ENCODE data around the gene PYGB.
"Not testable (repeated sequence)": the region's sequence is repeated elsewhere in the genome, so short reads cannot be mapped to it uniquely, and the experiment has no call there.

The PYGB gene

DNA sequence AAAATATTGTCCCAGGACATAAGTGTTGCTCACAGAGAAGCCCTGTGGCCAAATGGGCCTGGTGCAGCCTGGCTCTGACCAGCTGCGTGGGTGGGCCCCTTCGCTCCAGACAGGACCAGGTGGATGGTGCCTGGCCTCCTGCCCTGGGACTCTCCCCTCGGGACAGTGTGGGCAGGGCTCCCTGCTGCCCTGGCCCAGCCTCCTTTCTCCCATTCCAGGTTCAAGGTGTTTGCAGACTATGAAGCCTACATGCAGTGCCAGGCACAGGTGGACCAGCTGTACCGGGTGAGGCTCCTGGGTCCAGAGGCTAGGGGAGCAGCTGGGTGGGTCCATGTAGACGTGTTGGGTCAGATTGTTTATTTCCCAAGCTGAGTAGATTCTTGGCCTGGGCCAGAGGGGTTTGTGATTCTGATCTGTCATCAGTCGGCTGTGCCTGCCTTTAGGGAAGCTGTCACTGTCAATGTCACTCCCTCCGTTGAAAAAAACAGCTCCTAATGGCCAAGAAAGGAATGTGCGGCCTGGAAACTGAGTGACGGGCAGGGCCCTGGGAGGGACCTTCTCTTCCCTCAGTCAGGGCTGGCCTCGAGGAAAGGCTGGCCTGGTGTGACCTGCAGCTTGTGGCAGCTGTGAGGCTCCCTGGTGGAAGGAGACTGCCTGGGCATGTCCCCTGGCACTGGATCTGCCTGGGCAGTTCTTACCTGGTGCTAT lies 47.7 kb downstream of the PYGB start:
- DNase-seq (ENCODE audit: low spot score) = no peak
- FAIRE-seq = no peak

DNA sequence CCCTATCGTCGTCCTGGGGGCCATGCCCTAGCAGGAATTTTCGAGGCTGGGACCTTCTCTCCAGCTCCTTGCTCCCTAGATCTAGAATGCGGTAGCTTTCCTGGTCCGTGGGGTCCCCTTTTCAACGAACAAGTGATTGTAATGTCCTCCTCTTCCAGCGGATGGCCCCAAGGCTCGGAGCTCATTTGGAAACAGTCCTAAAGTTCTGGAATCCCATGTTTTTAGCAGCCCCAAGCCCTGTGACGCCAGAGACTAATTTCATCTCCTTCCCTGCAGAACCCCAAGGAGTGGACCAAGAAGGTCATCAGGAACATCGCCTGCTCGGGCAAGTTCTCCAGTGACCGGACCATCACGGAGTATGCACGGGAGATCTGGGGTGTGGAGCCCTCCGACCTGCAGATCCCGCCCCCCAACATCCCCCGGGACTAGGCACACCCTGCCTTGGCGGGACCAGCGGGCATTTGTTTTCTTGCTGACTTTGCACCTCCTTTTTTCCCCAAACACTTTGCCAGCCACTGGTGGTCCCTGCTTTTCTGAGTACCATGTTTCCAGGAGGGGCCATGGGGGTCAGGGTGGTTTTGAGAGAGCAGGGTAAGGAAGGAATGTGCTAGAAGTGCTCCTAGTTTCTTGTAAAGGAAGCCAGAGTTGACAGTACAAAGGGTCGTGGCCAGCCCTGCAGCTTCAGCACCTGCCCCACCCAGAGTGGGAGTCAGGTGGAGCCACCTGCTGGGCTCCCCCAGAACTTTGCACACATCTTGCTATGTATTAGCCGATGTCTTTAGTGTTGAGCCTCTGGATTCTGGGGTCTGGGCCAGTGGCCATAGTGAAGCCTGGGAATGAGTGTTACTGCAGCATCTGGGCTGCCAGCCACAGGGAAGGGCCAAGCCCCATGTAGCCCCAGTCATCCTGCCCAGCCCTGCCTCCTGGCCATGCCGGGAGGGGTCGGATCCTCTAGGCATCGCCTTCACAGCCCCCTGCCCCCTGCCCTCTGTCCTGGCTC lies 48.5 kb downstream of the PYGB start:
- DNase-seq (ENCODE audit: low spot score) = peak; percentile 41
- FAIRE-seq = no peak

DNA sequence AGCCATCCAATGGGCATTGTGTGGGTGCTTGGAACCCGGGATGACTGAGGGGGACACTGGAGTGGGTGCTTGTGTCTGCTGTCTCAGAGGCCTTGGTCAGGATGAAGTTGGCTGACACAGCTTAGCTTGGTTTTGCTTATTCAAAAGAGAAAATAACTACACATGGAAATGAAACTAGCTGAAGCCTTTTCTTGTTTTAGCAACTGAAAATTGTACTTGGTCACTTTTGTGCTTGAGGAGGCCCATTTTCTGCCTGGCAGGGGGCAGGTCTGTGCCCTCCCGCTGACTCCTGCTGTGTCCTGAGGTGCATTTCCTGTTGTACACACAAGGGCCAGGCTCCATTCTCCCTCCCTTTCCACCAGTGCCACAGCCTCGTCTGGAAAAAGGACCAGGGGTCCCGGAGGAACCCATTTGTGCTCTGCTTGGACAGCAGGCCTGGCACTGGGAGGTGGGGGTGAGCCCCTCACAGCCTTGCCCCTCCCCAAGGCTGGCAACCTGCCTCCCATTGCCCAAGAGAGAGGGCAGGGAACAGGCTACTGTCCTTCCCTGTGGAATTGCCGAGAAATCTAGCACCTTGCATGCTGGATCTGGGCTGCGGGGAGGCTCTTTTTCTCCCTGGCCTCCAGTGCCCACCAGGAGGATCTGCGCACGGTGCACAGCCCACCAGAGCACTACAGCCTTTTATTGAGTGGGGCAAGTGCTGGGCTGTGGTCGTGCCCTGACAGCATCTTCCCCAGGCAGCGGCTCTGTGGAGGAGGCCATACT lies 49.4 kb downstream of the PYGB start:
- FAIRE-seq = no peak
- no peak for DNase-seq (ENCODE audit: low spot score)

DNA sequence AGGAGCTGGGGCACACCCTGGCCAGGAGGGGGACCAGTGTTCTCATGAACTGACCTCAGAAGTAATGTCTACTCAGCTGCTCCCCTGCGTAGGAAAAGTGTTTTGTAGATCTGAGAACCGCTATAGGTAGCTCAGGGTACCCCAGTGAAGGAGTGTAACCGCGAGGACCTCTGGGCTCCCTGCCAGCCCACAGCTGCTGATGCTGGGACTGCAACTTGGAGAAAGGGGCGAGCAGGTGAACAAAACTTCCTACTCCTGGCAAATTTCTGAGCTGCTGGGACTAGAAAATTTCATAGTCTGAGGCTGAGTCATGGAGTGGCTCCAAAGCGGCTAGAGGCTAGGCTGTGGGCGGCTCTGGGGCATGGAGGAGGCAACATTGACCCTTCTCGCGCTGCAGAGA lies 51.9 kb downstream of the PYGB start:
- peak; percentile 60 for DNase-seq (ENCODE audit: low spot score)
- FAIRE-seq = no peak

DNA sequence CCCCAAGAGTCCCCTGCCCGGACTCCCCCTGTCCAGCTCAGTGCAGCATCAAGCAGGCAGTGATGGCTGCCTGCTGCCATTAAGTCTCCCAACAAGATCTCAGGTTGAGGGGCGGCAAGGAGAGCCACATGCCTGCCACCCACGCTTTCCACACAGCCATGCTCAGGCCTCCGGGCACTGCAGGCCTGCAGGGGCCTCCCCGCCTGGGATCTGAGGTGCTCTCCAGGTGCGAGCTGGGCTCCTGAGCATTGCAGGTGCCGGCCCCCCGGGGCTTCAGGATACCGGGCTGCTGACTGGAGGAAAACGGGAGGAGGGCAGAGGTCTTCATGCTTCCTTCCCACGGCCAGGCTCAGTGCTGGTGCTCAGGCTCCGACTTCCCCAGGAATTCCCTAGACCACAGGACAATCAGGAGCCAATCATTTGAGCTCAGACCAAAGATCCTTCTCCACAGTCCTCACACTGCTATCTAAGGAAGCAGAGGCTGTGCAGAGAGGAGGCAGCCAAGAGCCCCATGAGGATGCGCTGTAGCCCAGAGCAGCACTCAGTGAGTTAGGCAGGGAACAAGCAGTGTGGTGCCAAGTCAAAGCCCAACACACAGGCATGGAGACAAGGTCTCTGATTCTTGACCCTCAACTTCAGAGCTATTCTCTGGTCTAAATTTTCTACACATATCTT lies 52.7 kb downstream of the PYGB start:
- FAIRE-seq (no peak), DNase-seq (ENCODE audit: low spot score) (no peak)

DNA sequence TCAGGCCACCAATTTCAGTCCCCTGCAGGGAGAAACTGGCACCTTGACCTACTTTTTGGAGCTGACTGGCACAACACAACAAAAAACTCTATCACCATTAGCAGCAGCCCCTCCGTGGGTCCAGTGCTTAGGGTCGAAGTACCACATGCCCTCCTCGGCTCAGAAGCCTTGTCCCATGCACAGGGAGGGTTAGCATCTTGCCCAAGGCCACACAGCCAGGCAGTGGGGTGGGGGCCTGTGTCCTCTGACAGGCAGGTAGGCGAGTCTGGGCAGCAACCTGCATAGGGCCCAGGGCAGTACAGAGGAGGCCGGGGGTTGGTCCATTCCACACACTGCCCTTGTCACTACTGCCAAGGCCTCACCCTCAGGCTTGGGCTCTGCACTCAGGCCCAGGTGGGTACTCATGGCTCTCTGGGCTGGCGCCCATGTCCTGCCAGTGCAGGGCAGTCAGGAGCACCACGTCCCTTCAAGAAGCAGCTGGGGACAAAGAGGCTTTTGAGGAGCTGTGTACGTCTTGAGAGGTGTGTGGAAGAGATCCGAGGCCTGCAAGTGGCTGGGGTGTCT lies 53.6 kb downstream of the PYGB start:
- DNase-seq (ENCODE audit: low spot score) (no peak), FAIRE-seq (no peak)

DNA sequence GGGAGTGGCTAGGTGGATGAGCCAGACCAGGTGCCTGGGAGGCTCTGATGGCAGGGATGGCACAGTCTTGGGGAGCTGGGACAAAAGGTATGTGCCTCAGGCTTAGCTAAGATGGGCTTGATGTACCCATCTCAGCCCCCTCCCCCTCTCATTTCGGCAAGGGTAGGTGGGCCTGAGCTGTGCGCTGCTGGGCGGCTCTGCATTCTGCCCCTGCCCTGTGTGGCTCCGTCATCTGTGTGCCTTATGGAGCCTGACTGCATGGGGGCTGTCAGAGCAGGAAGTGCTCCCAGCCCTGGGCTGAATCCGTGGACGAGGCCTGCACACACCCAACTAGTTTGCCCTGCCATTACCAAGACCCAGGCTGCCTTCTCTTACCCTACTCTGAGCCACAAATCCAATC lies 54.7 kb downstream of the PYGB start:
- no peak for DNase-seq (ENCODE audit: low spot score)
- no peak for FAIRE-seq

DNA sequence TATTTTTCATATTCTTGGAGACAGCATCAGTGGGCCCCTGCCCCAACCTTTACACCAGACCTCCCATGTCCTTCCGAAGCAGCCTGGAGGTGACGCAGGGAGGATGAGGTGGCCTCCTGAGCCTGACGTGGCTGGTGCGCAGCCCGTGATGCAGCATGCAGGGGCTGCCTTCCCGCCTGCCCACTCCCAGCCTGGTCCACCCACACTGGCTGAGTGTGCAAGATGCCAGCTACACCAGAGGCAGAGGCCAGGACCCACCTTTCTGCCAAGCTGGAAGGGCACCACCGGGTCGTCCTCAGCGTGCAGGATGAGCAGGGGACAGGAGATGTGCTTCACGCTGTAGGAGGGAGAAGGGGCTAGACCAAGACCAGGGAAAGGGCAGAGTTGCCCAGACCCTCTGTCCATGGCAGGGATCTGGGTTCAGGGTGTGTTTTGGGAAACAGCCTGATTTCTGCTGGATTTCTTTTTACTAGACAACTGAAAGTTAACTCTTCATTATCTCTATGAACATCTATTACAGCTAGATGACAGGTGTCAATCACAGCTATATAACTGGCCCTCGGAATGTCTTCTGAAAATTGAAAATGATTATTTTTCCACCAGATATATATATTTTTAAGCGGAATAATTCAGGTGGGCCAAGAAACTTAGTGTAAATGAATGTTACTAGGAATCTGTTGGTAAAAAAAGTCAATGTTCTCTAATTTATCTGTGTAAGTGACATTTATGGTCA lies 55.6 kb downstream of the PYGB start:
- DNase-seq (ENCODE audit: low spot score) = no peak
- FAIRE-seq = peak; percentile 62

DNA sequence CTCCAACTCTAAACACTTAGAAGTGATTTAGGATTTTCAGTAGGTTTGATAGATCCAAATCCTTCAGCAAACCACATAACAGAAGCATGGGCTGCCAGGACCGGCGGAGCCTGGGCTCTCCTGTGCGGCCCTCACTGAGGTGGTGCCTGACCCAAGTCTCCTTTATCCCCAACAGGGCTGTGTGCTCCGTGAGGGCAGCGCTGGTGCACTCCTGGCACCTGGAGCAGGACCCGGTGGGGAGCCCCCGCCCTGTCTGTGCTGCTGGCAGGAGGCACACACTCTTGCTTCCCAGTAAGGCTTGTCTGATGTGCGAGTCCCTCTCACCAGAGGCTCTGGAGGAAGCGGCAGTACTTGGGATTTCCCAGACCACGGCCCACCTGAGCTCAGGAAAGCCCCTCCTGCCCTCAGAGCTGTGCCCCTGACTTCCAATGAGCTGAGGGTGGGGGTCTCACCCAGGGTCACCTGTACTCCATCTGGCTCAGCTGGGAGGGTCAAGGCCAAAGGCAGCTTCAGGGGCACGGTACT lies 56.2 kb downstream of the PYGB start:
- FAIRE-seq (no peak), DNase-seq (ENCODE audit: low spot score) (no peak)

DNA sequence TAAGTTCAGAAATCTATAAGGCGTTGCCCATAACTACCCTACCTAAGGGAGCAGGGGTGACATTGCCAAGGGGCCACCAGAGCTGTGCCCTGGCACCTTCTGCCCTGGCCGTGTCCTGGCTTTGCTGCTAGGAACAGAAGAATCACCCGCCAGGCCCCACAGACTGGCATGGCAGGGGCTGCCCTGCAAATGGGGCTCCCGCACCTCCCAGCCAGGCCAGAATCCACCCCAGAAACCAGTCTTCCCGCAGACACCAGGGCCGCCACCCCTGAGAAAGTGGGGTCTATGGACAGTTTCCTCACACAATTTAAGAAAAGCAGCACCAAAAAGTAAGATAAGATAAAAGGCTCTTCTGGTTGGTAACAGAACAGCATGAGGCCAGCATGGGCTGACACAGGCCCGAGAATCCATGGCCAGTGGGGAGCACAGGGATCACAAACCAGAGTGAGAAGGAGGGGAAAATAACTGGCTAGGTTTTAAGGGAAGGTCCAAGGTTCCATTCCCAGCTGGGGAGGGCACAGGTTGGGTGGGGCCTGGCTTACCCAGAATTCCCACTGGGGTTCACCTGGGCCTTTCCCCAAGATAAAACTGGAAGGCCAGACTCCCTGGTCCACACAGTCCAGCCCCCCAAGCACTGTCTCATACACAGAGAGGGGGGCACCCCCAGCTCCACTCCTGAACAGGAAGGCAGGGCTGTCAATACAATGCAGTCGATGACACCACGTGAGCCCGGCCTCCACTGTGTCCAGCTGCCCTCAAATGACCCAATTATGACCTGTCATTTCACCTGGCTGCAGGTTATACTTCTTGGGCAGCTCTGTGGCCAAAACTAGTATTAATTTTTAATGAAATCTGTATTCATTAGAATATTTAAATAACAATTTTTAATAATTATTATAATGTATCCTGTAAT lies 59.4 kb downstream of the PYGB start:
- DNase-seq (ENCODE audit: low spot score) (no peak), FAIRE-seq (no peak)

DNA sequence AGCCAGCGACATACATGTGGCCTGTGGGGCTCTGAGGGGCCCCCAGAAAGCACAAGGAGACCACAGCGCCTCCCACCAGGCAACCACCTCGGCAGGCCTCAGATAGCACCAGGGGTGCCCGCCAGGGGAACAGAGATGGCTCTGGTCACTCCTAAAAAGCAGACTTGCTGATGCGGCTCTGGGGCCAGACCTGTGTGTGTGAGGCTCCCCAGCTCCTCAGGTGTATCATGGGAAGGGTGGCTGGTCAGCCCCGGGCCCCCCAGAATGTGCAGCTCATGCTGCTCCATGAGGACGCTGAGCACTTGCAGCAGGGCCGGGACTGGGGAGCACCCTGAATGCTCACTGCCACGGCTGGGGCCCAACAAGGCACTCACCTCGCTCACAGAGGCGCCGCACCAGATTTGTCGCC lies 60.2 kb downstream of the PYGB start:
- FAIRE-seq (no peak), DNase-seq (ENCODE audit: low spot score) (no peak)

DNA sequence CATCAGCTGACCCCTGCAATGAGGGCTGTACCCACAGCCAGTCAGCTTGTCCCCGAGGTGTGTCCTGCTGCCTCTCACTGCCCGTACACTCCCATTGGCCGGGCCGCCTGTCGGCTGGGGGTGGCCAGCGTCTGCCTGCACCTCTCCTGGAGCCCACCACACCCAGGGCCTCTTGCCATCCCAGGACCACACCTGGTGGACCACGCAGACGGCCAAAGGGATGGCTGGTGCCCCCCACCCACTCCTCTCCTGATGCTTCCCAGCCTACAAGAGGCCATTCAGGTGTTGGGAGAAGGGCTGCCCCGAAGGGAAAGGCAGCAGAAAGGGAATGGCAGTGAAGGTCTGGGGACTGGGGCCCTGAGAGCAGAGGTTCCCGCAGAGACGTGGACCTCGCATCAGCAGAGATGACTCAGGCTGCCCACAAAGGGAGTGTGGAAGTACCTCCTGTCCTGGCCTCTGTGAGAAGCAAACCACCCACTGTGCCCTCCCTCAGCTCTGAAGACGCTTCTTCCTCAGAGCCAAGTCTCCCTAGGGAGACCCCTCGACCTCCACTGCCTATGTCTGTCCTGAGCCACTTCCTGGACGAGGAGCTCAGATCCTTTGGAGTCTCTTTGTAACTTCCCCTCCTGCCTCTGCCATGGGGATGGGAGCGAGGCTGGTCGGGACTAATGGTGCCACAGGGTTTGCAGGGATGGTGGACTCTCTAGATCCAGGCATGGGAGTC lies 60.9 kb downstream of the PYGB start:
- DNase-seq (ENCODE audit: low spot score) (peak; percentile 65), FAIRE-seq (peak; percentile 27)

DNA sequence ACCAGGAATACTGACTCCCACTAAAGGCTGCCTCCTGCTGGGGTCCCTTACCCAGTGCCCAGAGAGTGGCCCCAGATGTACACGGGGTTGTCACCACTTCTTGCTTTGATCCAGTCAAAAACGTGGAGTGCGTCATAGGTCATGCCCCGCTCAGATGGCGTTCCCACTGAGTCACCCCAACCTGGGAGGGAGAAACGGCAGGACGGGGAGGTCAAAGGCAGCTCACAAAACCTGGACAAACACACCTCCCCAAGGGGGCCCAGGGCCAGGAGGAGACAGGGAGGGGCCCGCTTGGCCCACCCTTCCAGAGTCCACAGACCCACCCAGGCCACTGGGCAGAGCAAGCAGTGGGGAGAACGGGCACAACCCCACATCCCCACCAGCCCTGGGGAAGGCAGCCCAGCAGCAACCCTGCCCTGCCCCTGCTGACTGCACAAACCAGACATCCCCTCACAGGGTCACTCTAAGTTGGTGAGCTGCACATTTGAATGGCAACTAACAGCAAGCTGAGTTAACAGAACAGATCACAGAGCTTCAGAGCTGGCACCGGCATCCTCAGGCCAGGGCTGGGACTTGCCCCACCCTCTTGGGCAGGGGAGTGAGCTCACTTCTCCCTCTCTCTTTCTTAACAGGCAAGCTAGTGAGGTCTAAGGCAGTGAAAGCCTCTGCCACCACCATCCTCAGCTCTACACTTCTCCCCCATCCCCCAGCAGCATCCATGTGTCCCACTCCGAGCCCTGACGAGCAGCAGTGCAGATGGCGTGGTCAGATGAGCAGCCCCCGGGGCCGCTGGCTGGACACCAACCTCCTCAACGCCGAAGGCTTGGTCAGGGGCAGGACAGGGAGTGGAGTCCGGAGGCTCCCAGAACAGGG lies 61.7 kb downstream of the PYGB start:
- FAIRE-seq (peak; percentile 55), DNase-seq (ENCODE audit: low spot score) (peak; percentile 78)

DNA sequence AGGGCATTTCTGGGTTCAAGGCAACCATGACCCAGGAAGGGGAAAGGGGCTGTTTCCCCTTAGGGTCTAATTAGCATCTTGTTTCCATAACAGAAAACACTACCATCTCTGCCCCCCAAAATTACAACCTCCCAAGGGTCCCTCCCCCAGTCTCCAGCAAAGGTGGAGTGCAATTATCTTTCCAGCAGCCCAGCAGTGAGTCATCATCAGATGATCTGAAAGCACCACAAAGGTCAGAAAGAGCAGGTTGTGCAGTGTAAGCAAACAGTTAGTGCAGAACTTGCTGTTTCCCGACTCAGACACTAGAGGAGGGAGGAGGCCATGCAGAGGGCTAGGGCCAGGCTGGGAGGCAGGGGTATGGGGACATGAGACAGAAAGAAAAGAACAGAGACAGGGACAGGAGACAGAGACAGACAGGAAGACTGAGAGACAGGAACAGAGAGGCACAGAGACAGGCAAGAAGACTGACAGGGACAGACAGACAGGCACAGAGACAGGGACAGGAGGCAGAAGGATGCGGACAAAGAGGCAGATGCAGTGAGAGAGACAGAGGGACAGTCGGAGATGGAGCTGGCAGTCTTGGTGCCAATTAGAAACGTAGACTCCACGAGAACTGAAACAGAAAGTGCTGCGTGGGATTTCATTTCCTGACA lies 62.5 kb downstream of the PYGB start:
- peak; percentile 87 for DNase-seq (ENCODE audit: low spot score)
- peak; percentile 94 for FAIRE-seq

DNA sequence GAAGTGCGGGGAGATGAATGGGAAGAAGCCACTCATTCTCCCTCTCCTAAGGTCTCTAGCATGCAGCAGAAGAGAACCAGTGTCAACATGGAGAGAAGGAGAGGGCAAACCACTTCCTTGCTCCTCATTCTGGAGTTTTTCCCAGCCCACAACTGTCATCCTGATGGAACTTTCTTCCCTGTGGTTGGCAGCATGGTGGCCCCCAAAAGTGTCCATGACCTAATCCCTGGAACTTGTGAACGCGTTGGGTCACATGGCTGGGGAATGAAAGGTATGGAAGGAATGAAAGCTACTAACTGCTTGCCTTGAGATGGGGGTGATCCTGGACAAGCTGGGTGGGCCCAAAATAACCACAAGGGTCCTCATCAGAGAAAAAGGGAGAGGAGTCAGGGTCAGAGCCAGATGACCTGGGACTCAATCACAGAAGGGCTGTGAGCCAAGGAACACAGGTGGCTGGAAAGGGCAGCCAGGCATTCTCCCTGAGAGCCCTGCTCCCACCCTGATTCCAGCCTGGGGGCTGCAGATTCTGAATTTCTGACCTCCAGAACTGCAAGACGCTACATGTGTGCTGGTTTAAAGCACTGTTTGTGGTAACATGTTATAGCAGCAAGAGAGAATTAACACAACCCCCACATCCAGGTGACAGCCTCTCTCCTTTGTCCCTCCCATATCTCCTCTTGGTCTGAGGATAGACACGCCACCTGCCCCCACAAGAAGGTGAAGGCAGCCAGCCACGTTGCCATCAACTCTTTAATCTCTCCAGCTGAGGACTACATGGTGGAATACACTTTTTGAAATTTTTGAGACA lies 63.2 kb downstream of the PYGB start:
- FAIRE-seq (peak; percentile 68), DNase-seq (ENCODE audit: low spot score) (peak; percentile 54)

DNA sequence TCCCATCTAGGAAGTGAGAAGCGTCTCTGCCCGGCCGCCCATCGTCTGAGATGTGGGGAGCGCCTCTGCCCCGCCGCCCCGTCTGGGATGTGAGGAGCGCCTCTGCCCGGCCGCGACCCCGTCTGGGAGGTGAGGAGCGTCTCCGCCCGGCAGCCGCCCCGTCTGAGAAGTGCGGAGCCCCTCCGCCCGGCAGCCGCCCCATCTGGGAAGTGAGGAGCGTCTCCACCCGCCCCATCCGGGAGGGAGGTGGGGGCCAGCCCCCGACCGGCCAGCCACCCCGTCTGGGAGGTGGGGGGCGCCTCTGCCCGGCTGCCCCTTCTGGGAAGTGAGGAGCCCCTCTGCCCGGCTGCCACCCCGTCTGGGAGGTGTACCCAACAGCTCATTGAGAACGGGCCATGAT lies 64.8 kb downstream of the PYGB start:
- DNase-seq (ENCODE audit: low spot score); FAIRE-seq: not testable (repeated sequence)

All from urothelium cell line (cell line).